Measurements from ENCODE around the gene CCDC127. TPM values are rescaled to one million over a fixed set of nuclear protein-coding genes. Genes with fewer than 3 reads are reported as not detected.

The CCDC127 gene
- total RNA-seq, 1 experiment from 2014 or later, result 10.5 TPM

DNA sequence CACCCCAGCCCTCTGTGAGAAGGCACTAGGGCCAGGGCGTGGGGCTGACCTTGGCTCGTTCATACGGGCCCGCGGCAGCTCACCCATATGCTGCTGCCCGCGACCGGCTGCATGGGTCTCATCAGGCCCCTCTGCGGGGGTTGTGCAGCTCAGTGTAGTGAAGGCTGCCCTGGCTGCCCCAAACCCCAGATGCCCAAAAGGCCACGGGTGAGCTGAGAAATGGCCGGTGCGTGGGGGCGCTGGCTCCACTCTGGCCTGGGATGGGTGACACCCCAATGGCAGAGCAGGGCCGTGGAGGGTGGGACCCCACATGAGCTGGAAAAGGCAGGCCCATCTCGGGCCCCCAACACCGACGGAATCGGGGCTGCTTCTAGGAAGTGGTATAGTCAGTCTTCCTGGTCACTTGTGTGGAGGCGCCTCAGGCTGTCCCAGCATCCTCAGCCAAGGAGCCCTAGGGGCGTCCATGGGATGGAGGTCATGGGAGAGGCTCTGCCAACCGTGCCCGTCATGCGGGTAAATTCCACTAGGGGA lies 46.1 kb downstream of the CCDC127 start:
- Mint-ChIP-seq H3K27ac (ENCODE audit: unreplicated experiment) (no peak overlapping the region), H3K4me3 (ENCODE audit: unreplicated experiment) (no peak overlapping the region), H3K4me1 (ENCODE audit: low read depth, unreplicated experiment) (peaks cover 7% of the 10 kb centered on the region), H3K36me3 (ENCODE audit: insufficient read depth, unreplicated experiment) (peaks cover under 1% of the 10 kb centered on the region), H3K27me3 (ENCODE audit: insufficient read depth, unreplicated experiment) (no peaks in the 10 kb centered on the region), H3K9me3 (ENCODE audit: unreplicated experiment) (no peaks in the 10 kb centered on the region)
- Histone ChIP-seq H3K27me3 (replicated peaks; ENCODE audit: control insufficient read depth, insufficient read depth, low read length) (no peaks in the 10 kb centered on the region), H3K4me1 (peaks cover 6% of the 10 kb centered on the region; the same call in 1 of the 2 replicates), H3K9me3 (no peaks in the 10 kb centered on the region), H3K4me3 (ENCODE audit: low read depth, low read length) (no peak overlapping the region), H3K36me3 (ENCODE audit: control insufficient read depth, insufficient read depth, low read length) (no peaks in the 10 kb centered on the region)
- no TSS peak for BruUV-seq (replicated peaks)
- TF ChIP-seq, protein P1, sequence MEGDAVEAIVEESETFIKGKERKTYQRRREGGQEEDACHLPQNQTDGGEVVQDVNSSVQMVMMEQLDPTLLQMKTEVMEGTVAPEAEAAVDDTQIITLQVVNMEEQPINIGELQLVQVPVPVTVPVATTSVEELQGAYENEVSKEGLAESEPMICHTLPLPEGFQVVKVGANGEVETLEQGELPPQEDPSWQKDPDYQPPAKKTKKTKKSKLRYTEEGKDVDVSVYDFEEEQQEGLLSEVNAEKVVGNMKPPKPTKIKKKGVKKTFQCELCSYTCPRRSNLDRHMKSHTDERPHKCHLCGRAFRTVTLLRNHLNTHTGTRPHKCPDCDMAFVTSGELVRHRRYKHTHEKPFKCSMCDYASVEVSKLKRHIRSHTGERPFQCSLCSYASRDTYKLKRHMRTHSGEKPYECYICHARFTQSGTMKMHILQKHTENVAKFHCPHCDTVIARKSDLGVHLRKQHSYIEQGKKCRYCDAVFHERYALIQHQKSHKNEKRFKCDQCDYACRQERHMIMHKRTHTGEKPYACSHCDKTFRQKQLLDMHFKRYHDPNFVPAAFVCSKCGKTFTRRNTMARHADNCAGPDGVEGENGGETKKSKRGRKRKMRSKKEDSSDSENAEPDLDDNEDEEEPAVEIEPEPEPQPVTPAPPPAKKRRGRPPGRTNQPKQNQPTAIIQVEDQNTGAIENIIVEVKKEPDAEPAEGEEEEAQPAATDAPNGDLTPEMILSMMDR (IDR thresholded peaks at IDR 0.05; ENCODE audit: insufficient read depth in 1 of 2, low read depth in 1 of 2, low read length in 1 of 2, severe bottlenecking in 1 of 2, unreplicated experiment in 1 of 2), result no peak
- intact Hi-C loops (cut with micrococcal nuclease; ENCODE audit: unreplicated experiment), result no loop called here
- CTCF ChIA-PET, result no interaction called here
- peak in 1 of 2 experiments; percentile 25 for DNase-seq
- POLR2A ChIA-PET, result no interaction called here

DNA sequence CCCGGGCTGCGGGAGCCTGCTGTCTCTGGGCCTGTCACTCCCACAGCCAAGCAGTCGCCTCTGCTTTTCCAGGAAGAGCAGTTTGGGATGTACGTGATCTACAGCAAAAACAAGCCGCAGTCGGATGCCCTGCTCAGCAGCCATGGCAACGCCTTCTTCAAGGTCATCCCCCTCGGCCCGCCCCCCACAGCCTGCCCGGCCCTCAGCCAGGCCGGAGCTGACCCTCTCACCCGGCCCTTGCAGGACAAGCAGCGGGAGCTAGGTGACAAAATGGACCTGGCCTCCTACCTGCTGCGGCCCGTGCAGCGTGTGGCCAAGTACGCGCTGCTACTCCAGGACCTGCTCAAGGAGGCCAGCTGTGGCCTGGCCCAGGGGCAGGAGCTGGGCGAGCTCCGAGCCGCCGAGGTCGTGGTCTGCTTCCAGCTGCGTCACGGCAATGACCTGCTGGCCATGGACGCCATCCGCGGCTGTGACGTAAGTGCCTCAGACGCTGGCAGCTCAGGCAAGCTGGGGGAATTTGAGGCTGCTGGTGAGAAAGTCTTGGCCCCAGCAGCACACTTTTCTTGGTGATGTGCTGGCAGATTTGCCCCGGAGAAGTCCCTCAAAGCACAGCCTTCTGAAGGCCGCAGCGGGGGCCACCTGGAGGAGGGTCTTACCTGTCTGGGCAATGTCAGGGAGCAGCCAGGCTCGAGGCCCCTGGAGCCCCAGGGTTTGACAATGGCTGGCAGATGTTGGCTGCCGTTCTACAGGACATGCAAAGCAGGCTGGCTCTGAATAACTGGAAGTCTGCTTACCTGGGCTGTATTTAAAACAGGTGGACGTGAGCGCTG lies 46.8 kb downstream of the CCDC127 start:
- H3K27me3 ChIP-seq (replicated peaks; ENCODE audit: control insufficient read depth, insufficient read depth, low read length), result no peaks in the 10 kb centered on the region
- H3K27ac Mint-ChIP-seq (ENCODE audit: unreplicated experiment), result no peak overlapping the region

GRCh38 chr5:169728-170094 lies 48.2 kb downstream of the CCDC127 start:
- no TSS peak for BruUV-seq (replicated peaks)
- H3K9me3 Mint-ChIP-seq (ENCODE audit: unreplicated experiment), result no peaks in the 10 kb centered on the region
- H3K36me3 Mint-ChIP-seq (ENCODE audit: insufficient read depth, unreplicated experiment), result peaks cover 7% of the 10 kb centered on the region
- Histone ChIP-seq H3K4me3 (ENCODE audit: low read depth, low read length) (no peak overlapping the region), H3K27me3 (replicated peaks; ENCODE audit: control insufficient read depth, insufficient read depth, low read length) (no peaks in the 10 kb centered on the region), H3K36me3 (ENCODE audit: control insufficient read depth, insufficient read depth, low read length) (no peaks in the 10 kb centered on the region), H3K9me3 (no peaks in the 10 kb centered on the region), H3K4me1 (no peaks in the 10 kb centered on the region)
- H3K27me3 Mint-ChIP-seq (ENCODE audit: insufficient read depth, unreplicated experiment), result no peaks in the 10 kb centered on the region
- no peak overlapping the region for H3K4me3 Mint-ChIP-seq (ENCODE audit: unreplicated experiment)
- ChIA-PET CTCF (no interaction called here), POLR2A (no interaction called here)
- TF ChIP-seq, protein P1 (IDR thresholded peaks at IDR 0.05; ENCODE audit: insufficient read depth in 1 of 2, low read depth in 1 of 2, low read length in 1 of 2, severe bottlenecking in 1 of 2, unreplicated experiment in 1 of 2), result no peak
- no peaks in the 10 kb centered on the region for H3K4me1 Mint-ChIP-seq (ENCODE audit: low read depth, unreplicated experiment)
- no peak for DNase-seq
- intact Hi-C loops (cut with micrococcal nuclease; ENCODE audit: unreplicated experiment), result no loop called here
- H3K27ac Mint-ChIP-seq (ENCODE audit: unreplicated experiment), result no peak overlapping the region

More for the DNA sequence above, 46.8 kb downstream of the CCDC127 start:
- BruUV-seq (replicated peaks), result no TSS peak
- peak in 1 of 2 experiments; percentile 22 for DNase-seq
- ChIA-PET CTCF (no interaction called here), POLR2A (no interaction called here)
- no peaks in the 10 kb centered on the region for H3K9me3 ChIP-seq
- no peak overlapping the region for H3K4me3 ChIP-seq (ENCODE audit: low read depth, low read length)
- TF ChIP-seq, protein P1 (IDR thresholded peaks at IDR 0.05; ENCODE audit: insufficient read depth in 1 of 2, low read depth in 1 of 2, low read length in 1 of 2, severe bottlenecking in 1 of 2, unreplicated experiment in 1 of 2), result no peak
- H3K9me3 Mint-ChIP-seq (ENCODE audit: unreplicated experiment), result no peaks in the 10 kb centered on the region
- H3K36me3 ChIP-seq (ENCODE audit: control insufficient read depth, insufficient read depth, low read length), result no peaks in the 10 kb centered on the region
- H3K4me3 Mint-ChIP-seq (ENCODE audit: unreplicated experiment), result no peak overlapping the region
- H3K4me1 Mint-ChIP-seq (ENCODE audit: low read depth, unreplicated experiment), result peaks cover under 1% of the 10 kb centered on the region
- no peaks in the 10 kb centered on the region for H3K27me3 Mint-ChIP-seq (ENCODE audit: insufficient read depth, unreplicated experiment)
- peaks cover 6% of the 10 kb centered on the region for H3K36me3 Mint-ChIP-seq (ENCODE audit: insufficient read depth, unreplicated experiment)
- intact Hi-C loops (cut with micrococcal nuclease; ENCODE audit: unreplicated experiment), result no loop called here
- 0 out of 2 replicates have a peak, but pooled peaks cover under 1% of the 10 kb centered on the region for H3K4me1 ChIP-seq
